IPS DF 6.9 (cell line): ENCODE measurements around the gene MISP3.

Experiments used
- DNase-seq: peaks from one replicate; pipeline ENCODE4 v3.0.0-alpha.2; 2013; ENCODE audit warnings: low read depth, low spot score
- H3K27ac ChIP-seq: one replicate; pipeline ENCODE4 v1.5.1; 2013; ENCODE audit warnings: low read length, control low read depth
- H3K27me3 ChIP-seq: 2 replicates; pipeline ENCODE4 v1.6.1; 2013; ENCODE audit warnings: mild to moderate bottlenecking, low read length; ENCODE audit not compliant: control insufficient read depth, insufficient read depth
- H3K36me3 ChIP-seq: 2 replicates; pipeline ENCODE4 v1.6.1; 2013; ENCODE audit warnings: low read length; ENCODE audit not compliant: control insufficient read depth, insufficient read depth
- H3K4me1 ChIP-seq: 2 replicates; pipeline ENCODE4 v1.6.1; 2013; ENCODE audit warnings: low read length; ENCODE audit not compliant: control insufficient read depth, insufficient read depth
- H3K4me3 ChIP-seq: 2 replicates; pipeline ENCODE4 v1.5.1; 2013; ENCODE audit warnings: mild to moderate bottlenecking, low read length
- H3K9me3 ChIP-seq: 2 replicates; pipeline ENCODE4 v1.6.1; 2013; ENCODE audit warnings: low read length, inconsistent platforms; ENCODE audit not compliant: control insufficient read depth, insufficient read depth
- WGBS: extraction: QIAGEN DNeasy Blood & Tissue Kit; methylation state at CpG from one replicate; pipeline ENCODE4 v1.1.7; 2013; ENCODE audit warnings: mixed read lengths, missing lambda C conversion rate; ENCODE audit not compliant: insufficient read length, insufficient coverage; 5-methylcytosine and 5-hydroxymethylcytosine counted together

Gene MISP3

DNA sequence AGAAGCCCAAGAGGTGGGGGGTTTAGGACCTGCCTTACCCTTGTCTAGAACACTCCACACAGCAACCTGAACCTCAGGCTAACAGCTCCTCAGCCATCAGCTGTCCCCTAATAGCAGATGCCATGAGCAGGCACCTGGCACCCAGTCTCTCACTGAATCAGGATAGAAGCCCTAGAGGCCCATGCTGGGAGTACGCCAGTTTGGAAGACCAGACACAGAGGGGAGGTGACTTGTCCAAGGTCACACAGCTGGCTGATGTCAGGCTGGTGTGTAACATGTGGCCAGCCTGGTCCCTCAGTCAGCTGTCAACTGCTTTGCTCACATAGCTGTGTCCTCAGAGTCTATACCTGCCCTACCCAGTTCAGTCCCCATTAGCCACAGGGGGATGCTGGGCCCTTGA lies 30.7 kb downstream of the MISP3 start:
- Histone ChIP-seq H3K27me3 (no peaks in the 10 kb centered on the region), H3K4me1 (no peaks in the 10 kb centered on the region), H3K27ac (no peak overlapping the region), H3K9me3 (no peaks in the 10 kb centered on the region), H3K4me3 (no peak overlapping the region), H3K36me3 (no peaks in the 10 kb centered on the region; the same call in 1 of the 2 replicates)
- WGBS: no CpG with 5 or more reads among the region's 1 CpG
- no peak for DNase-seq

DNA sequence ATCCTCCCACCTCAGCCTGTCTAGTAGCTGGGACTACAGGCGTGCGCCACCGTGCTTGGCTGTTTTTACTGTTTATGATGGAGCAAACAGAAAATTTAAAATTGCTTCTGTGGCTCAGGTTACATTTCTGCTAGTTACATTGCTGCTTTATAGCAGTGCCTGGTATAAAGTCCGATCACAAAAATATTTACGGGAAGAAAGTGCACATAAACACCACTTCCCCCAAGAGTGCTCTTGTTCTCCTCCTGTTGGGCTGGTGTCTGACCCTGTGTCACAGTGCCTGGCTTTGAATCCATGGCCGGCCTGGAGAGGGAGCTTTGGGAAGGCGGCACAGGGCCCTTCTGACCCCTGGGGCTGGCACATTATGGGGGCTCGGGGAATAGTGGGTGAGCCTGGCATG lies 33.1 kb downstream of the MISP3 start:
- no CpG with 5 or more reads among the region's 8 CpGs for WGBS
- H3K9me3 ChIP-seq: no peaks in the 10 kb centered on the region
- no peak overlapping the region for H3K27ac ChIP-seq
- no peaks in the 10 kb centered on the region; the same call in 1 of the 2 replicates for H3K36me3 ChIP-seq
- H3K4me1 ChIP-seq: no peaks in the 10 kb centered on the region
- no peak for DNase-seq
- no peak overlapping the region for H3K4me3 ChIP-seq
- no peaks in the 10 kb centered on the region for H3K27me3 ChIP-seq

DNA sequence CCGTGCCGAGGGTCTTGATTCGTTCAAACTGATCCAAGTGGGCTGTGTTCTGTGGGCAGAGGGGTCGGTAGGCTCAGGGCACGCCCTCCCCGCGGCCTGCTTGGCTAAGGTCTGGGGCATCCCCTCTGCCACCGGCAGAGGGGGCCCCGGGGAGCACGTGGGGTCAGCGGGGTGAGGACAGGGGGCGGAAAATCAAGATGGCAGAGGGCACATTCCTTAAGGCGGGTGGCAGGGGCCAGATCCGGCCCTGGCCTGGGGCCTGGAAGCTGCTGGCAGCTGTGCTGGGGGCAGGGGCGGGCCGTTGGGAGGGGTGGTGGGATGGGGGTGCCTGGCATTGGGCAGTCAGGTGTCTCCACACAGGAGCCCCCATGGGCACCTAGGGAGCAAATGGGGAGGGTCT lies 34.3 kb downstream of the MISP3 start:
- Histone ChIP-seq H3K36me3 (no peaks in the 10 kb centered on the region; the same call in 1 of the 2 replicates), H3K27ac (no peak overlapping the region), H3K27me3 (no peaks in the 10 kb centered on the region), H3K9me3 (no peaks in the 10 kb centered on the region), H3K4me3 (no peak overlapping the region), H3K4me1 (no peaks in the 10 kb centered on the region)
- WGBS: no CpG with 5 or more reads among the region's 16 CpGs
- DNase-seq: no peak

DNA sequence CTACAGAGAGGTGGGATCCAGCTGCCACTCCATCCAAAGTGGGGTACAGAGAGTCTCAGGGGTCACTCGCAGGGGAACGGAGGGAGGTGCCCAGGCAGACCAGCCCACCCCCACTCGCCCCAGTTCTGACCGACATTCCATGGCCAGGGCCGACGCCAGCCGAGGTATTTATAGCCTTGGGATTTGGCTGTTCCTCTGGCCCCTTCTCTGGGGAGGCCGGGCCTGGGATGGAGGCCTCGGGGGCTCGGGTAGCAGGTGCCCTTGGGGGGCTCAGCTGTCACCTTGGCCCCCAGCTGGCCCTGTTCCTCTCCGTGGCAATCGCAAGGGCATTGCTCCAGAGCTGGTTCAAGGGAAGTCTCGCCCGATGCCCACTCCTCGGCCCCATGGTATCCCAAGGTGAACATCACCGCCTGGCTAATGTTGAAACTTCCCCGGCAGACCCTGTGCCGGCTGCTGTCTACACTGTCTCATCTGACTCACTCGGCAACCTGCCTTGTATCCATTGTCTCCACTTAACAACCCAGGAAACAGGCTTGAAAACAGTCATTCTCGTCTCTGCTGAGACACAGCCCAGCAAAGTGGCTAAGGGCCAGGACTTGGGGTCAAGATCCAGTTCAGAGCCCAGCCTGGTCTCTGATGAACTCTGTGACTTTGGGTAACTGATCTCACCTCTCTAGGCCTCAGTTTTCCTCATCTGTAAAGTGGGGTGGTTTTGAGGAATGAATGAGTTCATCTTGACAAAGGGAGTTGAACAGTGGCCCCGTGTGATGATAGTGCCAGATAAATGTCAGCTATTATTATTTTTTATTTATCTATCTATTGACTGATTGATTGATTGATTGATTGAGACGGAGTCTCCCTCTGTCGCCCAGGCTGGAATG lies 35.2 kb downstream of the MISP3 start:
- Histone ChIP-seq H3K27me3 (no peaks in the 10 kb centered on the region), H3K36me3 (no peaks in the 10 kb centered on the region; the same call in 1 of the 2 replicates), H3K4me1 (peaks cover 3% of the 10 kb centered on the region; the same call in 1 of the 2 replicates), H3K27ac (no peak overlapping the region), H3K9me3 (no peaks in the 10 kb centered on the region), H3K4me3 (no peak overlapping the region)
- no peak for DNase-seq
- WGBS: no CpG with 5 or more reads among the region's 23 CpGs

DNA sequence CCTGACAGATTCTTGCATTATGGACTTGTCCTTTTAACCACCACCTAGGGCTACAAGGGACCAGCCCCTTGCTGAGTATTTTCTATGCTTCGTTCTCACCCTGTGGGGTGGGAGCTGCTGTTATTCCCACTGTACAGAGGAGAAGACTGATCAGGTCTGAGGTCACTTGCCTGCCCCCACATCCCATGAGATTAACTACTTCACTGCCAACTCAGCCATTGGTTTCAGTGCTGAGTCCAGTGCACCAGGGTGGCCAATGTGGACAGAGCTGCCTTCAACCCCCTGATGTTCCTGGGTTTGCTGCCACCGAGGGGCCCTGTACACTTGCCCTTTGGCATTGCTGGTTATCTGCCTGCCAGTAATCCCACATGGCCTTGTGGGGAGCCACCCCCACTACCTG lies 38.1 kb downstream of the MISP3 start:
- peaks cover 7% of the 10 kb centered on the region for H3K4me1 ChIP-seq
- no peak overlapping the region for H3K27ac ChIP-seq
- no peak for DNase-seq
- H3K9me3 ChIP-seq: no peaks in the 10 kb centered on the region
- no CpG with 5 or more reads among the region's 2 CpGs for WGBS
- no peak overlapping the region for H3K4me3 ChIP-seq
- no peaks in the 10 kb centered on the region for H3K36me3 ChIP-seq
- no peaks in the 10 kb centered on the region for H3K27me3 ChIP-seq

DNA sequence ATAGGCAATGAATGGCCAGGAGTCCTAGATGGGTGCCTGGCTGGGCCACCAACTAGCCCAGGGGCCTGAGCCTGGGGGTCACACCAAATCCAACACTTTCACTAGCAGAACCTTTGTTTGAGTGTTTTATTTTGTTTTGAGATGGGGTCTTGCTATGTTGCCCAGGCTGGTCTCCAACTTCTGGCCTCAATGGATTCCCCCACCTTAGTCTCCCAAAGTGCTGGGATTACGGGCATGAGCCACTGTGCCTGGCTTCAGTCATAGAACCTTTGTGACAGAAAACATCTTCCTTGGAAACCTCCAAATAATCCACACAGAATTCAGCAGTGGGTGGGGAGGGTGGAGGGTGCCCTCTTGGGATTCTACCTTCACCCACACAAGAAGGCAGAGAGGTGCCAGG lies 38.9 kb downstream of the MISP3 start:
- no peak for DNase-seq
- no peak overlapping the region for H3K4me3 ChIP-seq
- peaks cover 7% of the 10 kb centered on the region for H3K4me1 ChIP-seq
- WGBS: no CpG with 5 or more reads among the region's 1 CpG
- H3K36me3 ChIP-seq: no peaks in the 10 kb centered on the region
- H3K27me3 ChIP-seq: no peaks in the 10 kb centered on the region
- no peaks in the 10 kb centered on the region for H3K9me3 ChIP-seq
- no peak overlapping the region for H3K27ac ChIP-seq

DNA sequence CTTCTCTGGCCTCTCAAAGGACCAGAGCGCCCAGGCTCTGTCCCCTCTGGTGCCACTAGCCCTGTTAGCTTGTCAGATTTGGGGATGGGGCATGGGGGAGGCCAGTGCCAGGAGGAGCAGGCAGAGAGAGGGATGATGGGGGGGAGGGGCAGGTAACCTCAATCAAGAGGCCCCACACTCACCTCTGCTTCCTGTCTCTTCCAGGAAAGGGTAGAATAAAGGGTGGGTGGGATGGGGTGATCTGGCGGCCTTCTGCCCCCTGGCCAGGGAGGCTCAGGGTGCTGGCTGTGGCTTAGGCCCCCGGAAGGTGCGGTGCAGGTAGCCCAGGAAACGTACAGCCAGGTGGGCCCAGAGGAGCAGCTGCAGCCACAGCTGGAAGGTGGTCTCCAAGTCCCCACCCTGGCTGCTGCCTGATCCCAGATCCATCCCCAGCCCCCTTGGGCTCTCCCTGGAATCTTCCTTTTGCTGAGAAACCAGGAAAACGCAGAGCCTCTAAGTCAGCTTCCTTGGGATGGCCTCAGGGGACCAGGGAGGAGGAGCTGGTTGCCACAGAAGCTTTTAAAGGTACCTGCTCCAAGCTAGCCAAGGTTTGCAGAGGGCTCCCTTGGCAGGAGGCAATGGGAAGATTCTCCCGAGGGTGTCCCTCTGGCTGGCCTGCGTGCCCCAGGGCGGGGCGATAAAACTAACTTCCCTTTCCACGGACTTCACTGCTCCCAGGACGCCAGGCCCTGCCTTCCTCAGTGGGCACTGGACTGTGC lies 39.6 kb downstream of the MISP3 start:
- no peak for DNase-seq
- no peak overlapping the region for H3K4me3 ChIP-seq
- H3K36me3 ChIP-seq: no peaks in the 10 kb centered on the region
- no CpG with 5 or more reads among the region's 12 CpGs for WGBS
- peaks cover 7% of the 10 kb centered on the region for H3K4me1 ChIP-seq
- H3K9me3 ChIP-seq: no peaks in the 10 kb centered on the region
- H3K27ac ChIP-seq: no peak overlapping the region
- H3K27me3 ChIP-seq: no peaks in the 10 kb centered on the region

DNA sequence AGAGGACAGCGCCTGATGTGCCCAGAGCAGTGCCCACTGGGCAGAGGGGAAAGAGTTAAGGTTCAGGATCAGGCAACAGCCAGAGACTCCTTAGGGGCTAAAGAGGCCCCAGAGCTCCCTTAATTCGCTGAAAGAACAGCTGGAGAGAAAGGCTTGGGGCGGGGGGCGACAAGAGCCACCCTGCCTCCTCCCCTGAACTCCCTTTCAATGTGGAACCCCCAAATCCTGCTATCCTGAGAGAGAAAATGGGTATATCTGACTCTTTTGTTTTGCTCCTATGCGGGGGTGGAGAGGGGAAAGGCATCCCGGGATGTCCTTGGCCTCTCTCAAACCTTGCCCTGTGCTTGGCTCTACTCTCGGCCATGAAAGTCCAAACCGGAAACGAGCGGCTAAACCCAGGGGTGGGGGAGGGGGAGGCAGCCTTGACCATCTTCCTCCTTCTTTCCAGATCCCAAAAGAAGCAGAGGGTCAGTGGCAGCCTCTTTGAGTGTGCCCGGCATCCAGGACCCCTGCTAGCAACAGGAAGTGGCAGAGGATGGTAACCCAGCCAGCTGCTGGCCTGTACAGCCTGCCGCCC lies 40.3 kb downstream of the MISP3 start:
- peaks cover 7% of the 10 kb centered on the region for H3K4me1 ChIP-seq
- H3K36me3 ChIP-seq: no peaks in the 10 kb centered on the region
- H3K27me3 ChIP-seq: no peaks in the 10 kb centered on the region
- no CpG with 5 or more reads among the region's 12 CpGs for WGBS
- no peak overlapping the region for H3K27ac ChIP-seq
- no peaks in the 10 kb centered on the region for H3K9me3 ChIP-seq
- no peak overlapping the region for H3K4me3 ChIP-seq
- no peak for DNase-seq

DNA sequence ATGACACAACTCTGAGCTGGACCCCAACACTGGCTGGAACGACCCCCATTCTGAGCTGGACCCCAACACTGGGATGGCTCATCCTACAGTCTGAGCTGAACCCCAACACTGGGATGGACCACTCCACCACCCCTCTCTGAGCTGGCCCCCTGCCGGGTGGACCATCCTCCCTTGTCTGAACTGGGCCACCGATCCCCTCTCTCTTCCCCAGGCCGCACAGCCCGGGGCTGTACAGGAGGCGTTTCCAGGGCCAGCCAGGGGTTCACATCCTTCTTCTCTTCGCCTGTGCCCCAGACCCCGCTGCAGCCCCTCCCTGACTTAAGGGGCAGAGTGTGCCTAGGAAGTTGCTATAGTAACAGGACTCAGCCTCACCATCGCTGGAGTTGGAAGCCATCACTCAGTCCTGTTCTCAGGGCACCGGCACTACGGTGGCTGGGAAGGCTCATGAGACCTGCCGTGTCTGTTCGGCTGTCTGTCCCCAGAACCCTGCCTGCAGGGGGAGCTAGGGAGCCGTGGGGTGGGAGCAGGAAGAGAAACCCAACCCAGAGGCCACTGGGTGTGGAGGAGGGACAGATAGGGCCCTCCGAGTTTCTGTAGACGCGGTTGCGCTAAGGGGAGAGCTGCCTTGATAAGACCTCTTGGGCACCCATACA lies 41.3 kb downstream of the MISP3 start:
- DNase-seq: no peak
- no peaks in the 10 kb centered on the region for H3K36me3 ChIP-seq
- WGBS: no CpG with 5 or more reads among the region's 18 CpGs
- no peak overlapping the region for H3K4me3 ChIP-seq
- no peaks in the 10 kb centered on the region for H3K27me3 ChIP-seq
- no peaks in the 10 kb centered on the region for H3K9me3 ChIP-seq
- H3K27ac ChIP-seq: no peak overlapping the region
- peaks cover 7% of the 10 kb centered on the region for H3K4me1 ChIP-seq

DNA sequence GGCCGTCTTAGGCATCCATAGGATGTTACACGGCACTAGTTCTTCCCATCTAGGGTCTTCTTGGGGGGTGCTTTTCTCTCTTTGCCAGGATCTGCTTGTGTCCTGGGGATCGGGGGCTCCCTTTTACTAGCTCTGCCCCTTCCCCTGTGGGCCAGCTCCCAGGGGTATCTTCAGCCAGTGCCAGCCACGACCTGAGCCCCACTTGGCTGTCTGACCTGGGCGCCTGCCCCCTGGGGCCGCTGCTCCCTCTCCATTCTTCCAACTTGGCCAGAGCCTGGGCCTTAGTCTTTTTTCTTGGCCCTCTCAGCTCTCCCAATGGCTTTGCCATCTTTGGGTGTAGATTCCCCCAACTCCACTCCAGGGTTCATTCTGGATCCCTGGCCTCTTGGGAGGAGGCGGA lies 41.9 kb downstream of the MISP3 start:
- no peaks in the 10 kb centered on the region for H3K9me3 ChIP-seq
- H3K4me3 ChIP-seq: no peak overlapping the region
- WGBS: no CpG with 5 or more reads among the region's 7 CpGs
- no peaks in the 10 kb centered on the region for H3K27me3 ChIP-seq
- no peak overlapping the region for H3K27ac ChIP-seq
- H3K36me3 ChIP-seq: no peaks in the 10 kb centered on the region
- DNase-seq: no peak
- peaks cover 7% of the 10 kb centered on the region for H3K4me1 ChIP-seq
